GM18907 (cell line): ENCODE results near the gene TOB1.

Experiments
- ATAC-seq: cut with Tn5 transposase; IDR thresholded peaks from one replicate; pipeline ENCODE4 v1.9.1; 2021; ENCODE audit warnings: mild to moderate bottlenecking, moderate library complexity; ENCODE audit not compliant: unreplicated experiment

Gene TOB1

GRCh38 chr17:50866261-50866949 is at the start of gene TOB1:
TOB1 (minus strand) TSS chr17:50866354; CDS start chr17:50864017, 2,337 bp downstream.
- peak; percentile 65 for ATAC-seq

- no peak for ATAC-seq
Observed at GRCh38 chr17:50914505-50915063, 48.4 kb upstream of the TOB1 start.

GRCh38 chr17:50913120-50913519 is 47.0 kb upstream of the TOB1 start:
- ATAC-seq, result no peak

GRCh38 chr17:50911890-50912289 is 45.7 kb upstream of the TOB1 start:
- ATAC-seq, result no peak

- no peak for ATAC-seq
Observed at GRCh38 chr17:50911450-50911849, 45.3 kb upstream of the TOB1 start.

GRCh38 chr17:50909765-50910605 is 43.8 kb upstream of the TOB1 start:
- no peak for ATAC-seq

GRCh38 chr17:50908860-50909764 is 43.0 kb upstream of the TOB1 start:
- ATAC-seq, result no peak

GRCh38 chr17:50908140-50908859 is 42.1 kb upstream of the TOB1 start:
- no peak for ATAC-seq

GRCh38 chr17:50906443-50906842 is 40.3 kb upstream of the TOB1 start:
- no peak for ATAC-seq

- ATAC-seq, result no peak
Observed at GRCh38 chr17:50905460-50905803, 39.3 kb upstream of the TOB1 start.

GRCh38 chr17:50904518-50905459 is 38.6 kb upstream of the TOB1 start:
- no peak for ATAC-seq

- ATAC-seq, result no peak
Observed at GRCh38 chr17:50903604-50904517, 37.7 kb upstream of the TOB1 start.

GRCh38 chr17:50902372-50903353 is 36.5 kb upstream of the TOB1 start:
- no peak for ATAC-seq

- no peak for ATAC-seq
Observed at GRCh38 chr17:50900383-50900892, 34.3 kb upstream of the TOB1 start.

- ATAC-seq, result no peak
Observed at GRCh38 chr17:50899559-50900319, 33.6 kb upstream of the TOB1 start.

- ATAC-seq, result no peak
Observed at GRCh38 chr17:50899005-50899460, 32.9 kb upstream of the TOB1 start.
